MCF 10A (cell line): ENCODE measurements around the gene PPP2R1A. TPM values are rescaled to one million over a fixed set of nuclear protein-coding genes. Genes with fewer than 3 reads are reported as not detected.

ENCODE experiments used
- BruUV-seq: library from RNA; stranded (reverse); fragments of 400-500 nt; replicated peaks from 2 replicates; lab custom pipeline; 2021; lab: Mats Ljungman, UMichigan
- CTCF ChIA-PET: fragments of 300-600 bp; sonication (Branson Sonifier 250); formaldehyde crosslinking; extraction: SDS; loops from one replicate; lab custom pipeline; 2021; ENCODE audit warnings: antibody characterized with exemption, inconsistent platforms; lab: Yijun Ruan, JAX
- POLR2A ChIA-PET: fragments of 300-600, 350-650 bp; sonication (Branson Sonifier 250); formaldehyde crosslinking; extraction: SDS; loops from one replicate; lab custom pipeline; 2020; ENCODE audit warnings: antibody characterized with exemption, inconsistent platforms; lab: Yijun Ruan, JAX
- DNase-seq: peaks from one replicate; pipeline ENCODE4 v3.0.0-alpha.2; 2018; ENCODE audit not compliant: unreplicated experiment
- H3K27ac Mint-ChIP-seq: one replicate; pipeline ENCODE4 v1.8.0; 2022; ENCODE audit warnings: mild to moderate bottlenecking, low read depth, mixed read lengths; ENCODE audit not compliant: unreplicated experiment
- H3K27me3 Mint-ChIP-seq: one replicate; pipeline ENCODE4 v1.8.0; 2022; ENCODE audit warnings: mixed read lengths; ENCODE audit not compliant: insufficient read depth, unreplicated experiment
- H3K36me3 Mint-ChIP-seq: one replicate; pipeline ENCODE4 v1.8.0; 2022; ENCODE audit warnings: mild to moderate bottlenecking, moderate library complexity, mixed read lengths; ENCODE audit not compliant: insufficient read depth, unreplicated experiment
- H3K4me1 Mint-ChIP-seq: one replicate; pipeline ENCODE4 v1.8.0; 2022; ENCODE audit warnings: mixed read lengths; ENCODE audit not compliant: insufficient read depth, unreplicated experiment
- H3K4me3 Mint-ChIP-seq: one replicate; pipeline ENCODE4 v1.8.0; 2022; ENCODE audit warnings: mild to moderate bottlenecking, moderate library complexity, mixed read lengths; ENCODE audit not compliant: unreplicated experiment
- H3K9me3 Mint-ChIP-seq: one replicate; pipeline ENCODE4 v1.8.0; 2022; ENCODE audit warnings: mixed read lengths; ENCODE audit not compliant: unreplicated experiment
- CTCF ChIP-seq: fragments of 200-600 bp; IDR thresholded peaks from one replicate; pipeline ENCODE4 v1.8.0; 2022; ENCODE audit warnings: antibody characterized with exemption, mild to moderate bottlenecking; ENCODE audit not compliant: unreplicated experiment
- intact Hi-C: fragments of 100-400 bp; cut with micrococcal nuclease; formaldehyde crosslinking; loops from 2 replicates; pipeline ENCODE4 v1.14.1; 2022
- total RNA-seq: library from RNA; stranded (reverse); gene quantifications from 2 replicates; pipeline ENCODE4 v1.2.3, GENCODE V29; 2022

The PPP2R1A gene
- total RNA-seq, 1 experiment from 2014 or later = 194 TPM

GRCh38 chr19:52188822-52189734, 774 bp upstream of the PPP2R1A start:
- H3K27me3 Mint-ChIP-seq = no peaks in the 10 kb centered on the region
- H3K4me3 Mint-ChIP-seq = peak overlapping the region; percentile 97
- POLR2A ChIA-PET = interaction anchor here (0.6 to 3.4 kb wide), 29 partner anchors 10 to 501 kb away, joined by 3 to 60 read pairs (median 4); partner anchors contain the start of genes ZNF432, ZNF614, ZNF615 and ZNF616
- intact Hi-C loops = loop anchor here (1.0 kb wide), 1 partner anchor 49 kb away; no protein-coding TSS in a partner anchor
- H3K9me3 Mint-ChIP-seq = no peaks in the 10 kb centered on the region
- no peak for TF ChIP-seq CTCF
- TSS peak; percentile 87 for BruUV-seq
- H3K4me1 Mint-ChIP-seq = peaks cover 21% of the 10 kb centered on the region
- H3K27ac Mint-ChIP-seq = peak overlapping the region; percentile 100
- CTCF ChIA-PET = interaction anchor here (0.6 to 1.5 kb wide), 8 partner anchors 11 to 50 kb away, joined by 3 to 8 read pairs (median 3); no protein-coding TSS in a partner anchor
- H3K36me3 Mint-ChIP-seq = peaks cover 11% of the 10 kb centered on the region
- DNase-seq = no peak

GRCh38 chr19:52190487-52191293, 838 bp downstream of the PPP2R1A start:
- Mint-ChIP-seq H3K9me3 (no peaks in the 10 kb centered on the region), H3K36me3 (peaks cover 22% of the 10 kb centered on the region)
- POLR2A ChIA-PET = interaction anchor here (1.0 to 3.5 kb wide), 4 partner anchors 39 to 141 kb away, joined by 3 to 16 read pairs (median 4); partner anchors contain the start of gene ZNF616

GRCh38 chr19:52191389-52191788, 1.5 kb downstream of the PPP2R1A start:
- Mint-ChIP-seq H3K36me3 (peaks cover 29% of the 10 kb centered on the region), H3K27me3 (no peaks in the 10 kb centered on the region), H3K4me3 (peak overlapping the region; percentile 97), H3K27ac (peak overlapping the region; percentile 100), H3K9me3 (no peaks in the 10 kb centered on the region), H3K4me1 (peaks cover 27% of the 10 kb centered on the region)
- TF ChIP-seq CTCF = no peak
- no peak for DNase-seq
- ChIA-PET POLR2A (interaction anchor here (1.0 to 3.5 kb wide), 4 partner anchors 39 to 142 kb away, joined by 3 to 16 read pairs (median 4); partner anchors contain the start of gene ZNF616), CTCF (interaction anchor here (0.5 kb wide), 1 partner anchor 398 kb away, joined by 3 read pairs; no protein-coding TSS in a partner anchor)
- TSS peak; percentile 37 for BruUV-seq
- intact Hi-C loops = no loop called here

More at GRCh38 chr19:52190487-52191293, 838 bp downstream of the PPP2R1A start:
- H3K4me1 Mint-ChIP-seq = peaks cover 27% of the 10 kb centered on the region
- no peak for TF ChIP-seq CTCF
- CTCF ChIA-PET = interaction anchor here (0.5 kb wide), 1 partner anchor 399 kb away, joined by 3 read pairs; no protein-coding TSS in a partner anchor
- no TSS peak for BruUV-seq
- intact Hi-C loops = loop anchor here (1.0 kb wide), 1 partner anchor 47 kb away; no protein-coding TSS in a partner anchor
- H3K4me3 Mint-ChIP-seq = peak overlapping the region; percentile 97
- H3K27ac Mint-ChIP-seq = peak overlapping the region; percentile 100
- no peaks in the 10 kb centered on the region for H3K27me3 Mint-ChIP-seq
- peak; percentile 58 for DNase-seq
